ENCODE measurements around the gene JOSD1.

GRCh38 chr22:38685761-38686160, 15.0 kb downstream of the JOSD1 start:
- no peak for TF ChIP-seq CTCF (IDR thresholded peaks at IDR 0.05; ENCODE audit: extremely low read depth in 1 of 2, insufficient read depth in 1 of 2, low read depth in 1 of 2, low read length in 2 of 2)
- no peak for TF ChIP-seq POLR2A (IDR thresholded peaks at IDR 0.05; ENCODE audit: low read depth, low read length)
- TF ChIP-seq POLR2AphosphoS5 (IDR thresholded peaks at IDR 0.05; ENCODE audit: insufficient read depth, low read depth, low read length) = no peak
